ENCODE measurements around the gene MYH10.

DNA sequence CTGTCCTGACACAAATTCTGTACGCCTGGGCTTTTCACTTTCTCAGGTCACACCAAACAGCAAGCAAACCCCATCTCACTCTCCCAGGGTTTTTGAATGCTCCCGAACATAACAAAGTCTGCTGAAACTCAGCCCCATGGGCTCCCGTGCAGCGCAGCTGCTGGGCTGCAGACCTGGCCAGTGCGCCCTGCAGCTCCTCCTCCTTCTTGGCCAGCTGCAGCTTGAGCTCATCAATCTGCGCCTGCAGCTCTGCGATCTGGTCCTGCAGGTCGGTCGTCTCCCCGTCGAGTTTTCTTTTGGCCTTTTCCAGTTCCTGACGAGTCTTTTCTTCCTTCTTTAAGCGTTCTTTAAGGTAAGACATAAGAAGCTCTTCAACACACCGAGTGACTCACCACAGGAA, 124.4 kb downstream of the MYH10 start:
- TF ChIP-seq, protein P1, sequence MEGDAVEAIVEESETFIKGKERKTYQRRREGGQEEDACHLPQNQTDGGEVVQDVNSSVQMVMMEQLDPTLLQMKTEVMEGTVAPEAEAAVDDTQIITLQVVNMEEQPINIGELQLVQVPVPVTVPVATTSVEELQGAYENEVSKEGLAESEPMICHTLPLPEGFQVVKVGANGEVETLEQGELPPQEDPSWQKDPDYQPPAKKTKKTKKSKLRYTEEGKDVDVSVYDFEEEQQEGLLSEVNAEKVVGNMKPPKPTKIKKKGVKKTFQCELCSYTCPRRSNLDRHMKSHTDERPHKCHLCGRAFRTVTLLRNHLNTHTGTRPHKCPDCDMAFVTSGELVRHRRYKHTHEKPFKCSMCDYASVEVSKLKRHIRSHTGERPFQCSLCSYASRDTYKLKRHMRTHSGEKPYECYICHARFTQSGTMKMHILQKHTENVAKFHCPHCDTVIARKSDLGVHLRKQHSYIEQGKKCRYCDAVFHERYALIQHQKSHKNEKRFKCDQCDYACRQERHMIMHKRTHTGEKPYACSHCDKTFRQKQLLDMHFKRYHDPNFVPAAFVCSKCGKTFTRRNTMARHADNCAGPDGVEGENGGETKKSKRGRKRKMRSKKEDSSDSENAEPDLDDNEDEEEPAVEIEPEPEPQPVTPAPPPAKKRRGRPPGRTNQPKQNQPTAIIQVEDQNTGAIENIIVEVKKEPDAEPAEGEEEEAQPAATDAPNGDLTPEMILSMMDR (IDR thresholded peaks at IDR 0.05; ENCODE audit: poor library complexity, severe bottlenecking): no peak
- TF ChIP-seq MXI1 (conservative IDR thresholded peaks at IDR 0.05; ENCODE audit: poor library complexity, severe bottlenecking) (no peak), EZH2 (IDR thresholded peaks at IDR 0.05; ENCODE audit: borderline replicate concordance, insufficient read depth, low read length, poor library complexity, severe bottlenecking) (no peak)

Measured in neural cell (in vitro differentiated cells).